Pancreas (tissue), 10 donors: ENCODE data around the gene TSC22D3. TPM values are rescaled to one million over a fixed set of nuclear protein-coding genes. Genes with fewer than 3 reads are reported as not detected.

Experiments
- ATAC-seq, 4 donors: fragments of 200-7000 bp; cut with Tn5 transposase; one replicate each; pipeline versions ENCODE4 v1.8.0 to v1.9.1; 2020; ENCODE audit warnings: mild to moderate bottlenecking in 4 of 4, moderate library complexity in 4 of 4
- DNase-seq, 6 donors: peaks; one replicate each; pipeline ENCODE4 v3.0.0-alpha.2; 2020
- FAIRE-seq: peaks from 2 replicates; lab custom pipeline; 2012; peaks lifted over from hg19 to GRCh38; lab: Jason Lieb, UNC
- H3K27ac ChIP-seq, 4 donors: fragments of 200-600 bp; sonication (generic); 1 replicate in 3 of 4; 2 replicates in 1 of 4; pipeline versions ENCODE4 v1.5.0 to v1.8.0; 2020
- H3K27me3 ChIP-seq, 4 donors: fragments of 200-600 bp; one replicate each; pipeline ENCODE4 v1.8.0; 2021
- H3K36me3 ChIP-seq, 3 donors: fragments of 200-600 bp; sonication (generic) in 1 of 3; one replicate each; pipeline versions ENCODE4 v1.5.0 to v1.8.0; 2020 to 2021
- H3K4me1 ChIP-seq, 3 donors: fragments of 200-600 bp; one replicate each; pipeline ENCODE4 v1.8.0; 2021
- H3K4me3 ChIP-seq, 4 donors: fragments of 200-600 bp; sonication (generic) in 2 of 4; one replicate each; pipeline versions ENCODE4 v1.5.0 to v1.8.0; 2020 to 2021
- H3K9me3 ChIP-seq, 4 donors: fragments of 200-600 bp; one replicate each; pipeline ENCODE4 v1.8.0; 2021
- WGBS, 2 donors: extraction: QIAGEN DNeasy Blood & Tissue Kit; methylation state at CpG; one replicate each; pipeline ENCODE4 v1.1.7; 2013; 5-methylcytosine and 5-hydroxymethylcytosine counted together
- intact Hi-C, 3 donors: fragments of 100-400 bp; cut with DNase I; formaldehyde crosslinking; loops; one replicate each; pipeline versions ENCODE4 v1.11.1 to v1.14.2; 2022
- polyA plus RNA-seq, 2 donors: library from polyadenylated mRNA; stranded (reverse); fragments of 200-250 nt; gene quantifications; one replicate each; pipeline ENCODE4 v1.2.3, GENCODE V29; 2013
- total RNA-seq, 6 donors: library from RNA; stranded (reverse); fragmentation: NEBNext Ultra II Directional in 4 of 6; extraction: Animal tissue kit (Norgen Biotek cat#: 25700) in 4 of 6; gene quantifications; one replicate each; pipeline versions ENCODE4 v1.2.1 to v1.2.4, GENCODE V29; 2021 to 2023
- TF ChIP-seq, protein P1 (sequence below), 4 donors: fragments of 200-600 bp; sonication (generic) in 3 of 4; IDR thresholded peaks; one replicate each; pipeline versions ENCODE4 v1.5.0 to v1.8.0; 2021; ENCODE audit warnings: antibody characterized with exemption in 4 of 4
- donor health status: healthy with polysubstance abuse.
- donor health status: DM: no; HTN: no; CAD: no; lungs with moderate emphysema.
- donor health status: DM: no; HTN: no; CAD: no.
- donor health status: control.
- donor health status: control.
- donor health status: Bipolar disorder and iron deficiency.
- donor health status: DM: yes; HTN: yes; CAD: no.
- donor health status: DM: no; HTN: no; CAD: no.
- donor health status: DM: no; HTN: no; CAD: no.
- donor health status: DM: yes; HTN: yes; CAD: no.

The TSC22D3 gene
- total and polyA plus RNA-seq, 8 donors: 12.8 to 86.6 (median 47.3) TPM

DNA sequence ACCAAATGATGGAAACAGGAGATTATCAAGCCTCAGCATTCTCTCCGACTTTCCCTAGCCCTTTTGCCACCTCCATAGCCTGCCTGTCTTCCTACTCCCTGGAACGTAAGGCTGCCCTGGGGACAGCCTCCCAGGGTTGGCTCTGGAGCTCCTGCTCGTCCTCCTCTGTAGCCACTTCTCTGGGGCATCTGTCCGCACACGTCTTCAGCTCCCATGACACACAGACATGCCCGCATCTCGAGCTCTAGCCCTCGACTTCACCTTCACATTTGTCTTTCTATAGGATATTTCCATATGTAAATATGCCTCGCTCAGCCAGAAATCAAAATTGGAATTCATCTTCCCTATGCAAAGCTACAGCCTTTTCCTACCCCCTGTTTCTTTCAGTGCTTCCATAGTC, 67.7 kb downstream of the TSC22D3 start:
- no peak for DNase-seq

DNA sequence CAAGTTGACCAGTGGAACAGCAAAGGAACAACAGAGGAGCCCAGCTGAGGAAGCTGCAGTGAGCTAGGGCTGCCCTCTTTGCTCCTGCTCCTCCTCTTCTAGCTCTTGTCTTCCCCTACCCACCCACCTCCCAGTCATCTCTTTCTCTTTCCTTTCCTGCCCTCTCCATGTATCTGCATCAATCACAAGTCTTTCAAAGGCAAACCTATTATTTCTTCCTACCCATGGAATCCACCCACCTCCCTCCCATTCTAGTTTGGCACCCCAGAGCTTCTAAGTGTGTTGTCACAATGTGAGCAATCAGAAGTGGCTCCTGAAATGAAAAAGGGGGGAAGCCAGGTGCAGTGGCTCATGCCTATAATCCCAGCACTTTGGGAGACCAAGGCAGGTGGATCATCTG, 69.3 kb downstream of the TSC22D3 start:
- ATAC-seq: no peak
- Histone ChIP-seq H3K4me1 (peaks cover 0 to 4% (median under 1%) of the 10 kb centered on the region in 3 donors), H3K27me3 (no peaks in the 10 kb centered on the region), H3K4me3 (no peak overlapping the region), H3K27ac (no peak overlapping the region), H3K36me3 (no peaks in the 10 kb centered on the region), H3K9me3 (no peaks in the 10 kb centered on the region)
- TF ChIP-seq, protein P1, sequence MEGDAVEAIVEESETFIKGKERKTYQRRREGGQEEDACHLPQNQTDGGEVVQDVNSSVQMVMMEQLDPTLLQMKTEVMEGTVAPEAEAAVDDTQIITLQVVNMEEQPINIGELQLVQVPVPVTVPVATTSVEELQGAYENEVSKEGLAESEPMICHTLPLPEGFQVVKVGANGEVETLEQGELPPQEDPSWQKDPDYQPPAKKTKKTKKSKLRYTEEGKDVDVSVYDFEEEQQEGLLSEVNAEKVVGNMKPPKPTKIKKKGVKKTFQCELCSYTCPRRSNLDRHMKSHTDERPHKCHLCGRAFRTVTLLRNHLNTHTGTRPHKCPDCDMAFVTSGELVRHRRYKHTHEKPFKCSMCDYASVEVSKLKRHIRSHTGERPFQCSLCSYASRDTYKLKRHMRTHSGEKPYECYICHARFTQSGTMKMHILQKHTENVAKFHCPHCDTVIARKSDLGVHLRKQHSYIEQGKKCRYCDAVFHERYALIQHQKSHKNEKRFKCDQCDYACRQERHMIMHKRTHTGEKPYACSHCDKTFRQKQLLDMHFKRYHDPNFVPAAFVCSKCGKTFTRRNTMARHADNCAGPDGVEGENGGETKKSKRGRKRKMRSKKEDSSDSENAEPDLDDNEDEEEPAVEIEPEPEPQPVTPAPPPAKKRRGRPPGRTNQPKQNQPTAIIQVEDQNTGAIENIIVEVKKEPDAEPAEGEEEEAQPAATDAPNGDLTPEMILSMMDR (IDR thresholded peaks at IDR 0.05): no peak
- DNase-seq: no peak
- intact Hi-C loops: no loop called here
- FAIRE-seq: no peak

More for the DNA sequence above, 67.7 kb downstream of the TSC22D3 start:
- 83 to 93% methylated on average over 9 of the region's 9 CpGs for WGBS, 2 donors
- no peaks in the 10 kb centered on the region for H3K9me3 ChIP-seq
- peaks cover 0 to 5% (median 4%) of the 10 kb centered on the region in 3 donors for H3K4me1 ChIP-seq
- H3K4me3 ChIP-seq: no peak overlapping the region
- intact Hi-C loops: no loop called here
- TF ChIP-seq, protein P1 (IDR thresholded peaks at IDR 0.05): no peak
- FAIRE-seq (no peak), ATAC-seq (no peak)
- no peak overlapping the region for H3K27ac ChIP-seq
- H3K27me3 ChIP-seq: no peaks in the 10 kb centered on the region
- H3K36me3 ChIP-seq: no peaks in the 10 kb centered on the region

DNA sequence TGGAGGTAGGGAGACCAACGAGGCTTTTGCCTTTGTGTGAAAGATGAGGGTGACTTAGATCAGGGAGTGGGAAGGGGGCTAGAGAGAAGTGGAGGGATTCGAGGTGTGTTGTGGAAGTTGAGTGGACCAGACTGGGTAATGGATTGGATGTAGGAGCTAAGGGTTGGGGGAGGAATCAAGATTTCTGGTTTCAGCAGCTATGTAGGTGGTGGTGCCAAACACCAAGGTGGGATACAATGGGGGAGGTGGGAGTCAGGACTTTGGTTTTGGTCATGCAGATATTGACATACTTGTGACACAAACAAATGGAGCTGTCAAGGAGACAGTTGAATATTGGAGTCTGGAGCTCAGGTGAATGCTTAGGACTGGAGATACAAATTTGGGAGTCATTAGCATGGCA, 71.0 kb downstream of the TSC22D3 start:
- 62 to 74% methylated on average over 2 of the region's 2 CpGs for WGBS, 2 donors
- TF ChIP-seq, protein P1 (IDR thresholded peaks at IDR 0.05): no peak
- H3K9me3 ChIP-seq: no peaks in the 10 kb centered on the region
- intact Hi-C loops: no loop called here
- no peak for DNase-seq
- no peaks in the 10 kb centered on the region for H3K36me3 ChIP-seq
- H3K4me1 ChIP-seq: peaks cover 0 to 5% (median 0%) of the 10 kb centered on the region in 3 donors
- FAIRE-seq: no peak
- ATAC-seq: no peak
- H3K4me3 ChIP-seq: no peak overlapping the region
- no peaks in the 10 kb centered on the region for H3K27me3 ChIP-seq
- no peak overlapping the region for H3K27ac ChIP-seq

DNA sequence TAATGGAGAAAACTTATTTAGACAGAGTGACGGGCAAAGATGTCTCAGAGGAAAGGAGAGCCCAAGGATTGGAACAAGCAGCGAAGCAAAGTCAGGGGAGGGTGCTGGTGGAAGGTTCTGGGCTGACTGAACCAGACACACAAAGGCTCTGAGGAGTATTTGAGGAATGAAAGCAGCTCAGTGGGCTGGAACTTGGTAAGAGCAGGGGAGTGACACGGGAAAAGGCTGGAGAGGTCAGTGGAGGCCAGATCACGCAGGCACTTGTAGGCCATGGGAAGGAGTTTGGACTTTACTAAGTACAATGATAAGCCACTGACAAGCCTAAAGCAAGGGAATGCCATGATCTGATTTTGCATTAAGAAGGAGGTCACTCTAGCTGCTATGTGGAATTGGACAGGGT, 71.4 kb downstream of the TSC22D3 start:
- TF ChIP-seq, protein P1 (IDR thresholded peaks at IDR 0.05): no peak

DNA sequence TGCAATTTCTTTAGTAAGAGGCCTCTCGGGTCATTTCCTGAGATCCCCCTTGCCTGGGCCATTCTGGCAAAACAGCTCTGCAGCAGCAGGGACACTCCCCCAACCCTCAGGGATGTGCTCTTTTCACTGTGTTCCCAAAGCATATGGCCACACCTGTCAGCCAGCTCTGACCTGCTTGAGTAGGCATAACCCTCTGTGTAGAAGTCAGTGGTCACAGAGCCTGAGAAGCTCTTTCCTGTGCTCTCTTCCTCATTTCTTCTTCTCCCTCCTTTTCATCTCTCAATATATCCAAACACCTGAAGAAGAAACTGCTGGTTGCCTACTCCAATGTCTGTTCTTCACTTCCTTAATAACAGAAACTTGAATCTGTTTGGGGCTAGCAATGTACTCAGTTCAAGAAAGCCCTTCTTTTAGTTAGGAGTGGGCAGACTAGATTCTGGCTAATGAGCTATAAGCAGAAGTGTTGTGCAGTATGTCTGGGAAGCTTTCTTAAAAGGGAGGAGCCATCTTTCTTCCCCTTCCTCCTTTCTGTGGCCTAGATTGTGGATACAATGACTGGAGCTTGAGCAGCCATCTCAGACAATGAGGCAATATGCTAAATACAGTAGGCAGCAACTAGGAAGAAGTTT, 74.0 kb downstream of the TSC22D3 start:
- H3K27ac ChIP-seq: no peak overlapping the region
- ATAC-seq (peak in 1 of 4 donors; percentile 17), DNase-seq (no peak), FAIRE-seq (no peak)
- TF ChIP-seq, protein P1 (IDR thresholded peaks at IDR 0.05): no peak
- H3K9me3 ChIP-seq: no peaks in the 10 kb centered on the region
- H3K36me3 ChIP-seq: no peaks in the 10 kb centered on the region
- intact Hi-C loops: no loop called here
- peaks cover 0 to 4% (median 0%) of the 10 kb centered on the region in 4 donors for H3K27me3 ChIP-seq
- peaks cover 0 to 5% (median 0%) of the 10 kb centered on the region in 3 donors for H3K4me1 ChIP-seq
- WGBS, 2 donors: 75 to 88% methylated on average over 1 of the region's 1 CpG
- no peak overlapping the region for H3K4me3 ChIP-seq

More for the DNA sequence above, 71.4 kb downstream of the TSC22D3 start:
- intact Hi-C loops: no loop called here
- Histone ChIP-seq H3K36me3 (no peaks in the 10 kb centered on the region), H3K4me1 (peaks cover 0 to 5% (median 0%) of the 10 kb centered on the region in 3 donors), H3K4me3 (no peak overlapping the region), H3K27ac (no peak overlapping the region), H3K9me3 (no peaks in the 10 kb centered on the region), H3K27me3 (no peaks in the 10 kb centered on the region)
- no peak for DNase-seq
- 72 to 82% methylated on average over 4 of the region's 4 CpGs for WGBS, 2 donors
- FAIRE-seq: no peak
- no peak for ATAC-seq
